HAP-1 (cell line): ENCODE data around the gene SLC4A1AP.

Experiments
- DNase-seq, 2 experiments: peaks; one replicate each; pipeline ENCODE4 v3.0.0-alpha.2; 2016 to 2020; ENCODE audit warnings: low spot score in 2 of 2
- H3K27me3 ChIP-seq: fragments of 250-450 bp; sonication (Bioruptor Pico); 2 replicates; pipeline ENCODE4 v1.5.1; 2020; ENCODE audit warnings: low read depth, mild to moderate bottlenecking, moderate library complexity
- H3K36me3 ChIP-seq: fragments of 250-450 bp; sonication (Bioruptor Pico); replicated peaks from 2 replicates; pipeline ENCODE4 v1.5.1; 2020; ENCODE audit warnings: mild to moderate bottlenecking
- H3K4me1 ChIP-seq: fragments of 250-450 bp; sonication (Bioruptor Pico); 2 replicates; pipeline ENCODE4 v1.5.1; 2020; ENCODE audit warnings: mild to moderate bottlenecking
- H3K4me3 ChIP-seq: fragments of 250-450 bp; sonication (Bioruptor Pico); 2 replicates; pipeline ENCODE4 v1.5.1; 2020; ENCODE audit warnings: mild to moderate bottlenecking, moderate library complexity
- H3K9me3 ChIP-seq: fragments of 250-450 bp; sonication (Bioruptor Pico); 2 replicates; pipeline ENCODE4 v1.5.1; 2020; ENCODE audit warnings: mild to moderate bottlenecking, moderate library complexity
- in situ Hi-C: fragments of 300-500 bp; cut with MboI; formaldehyde crosslinking; loops from 3 replicates; pipeline ENCODE4 v1.14.3; 2020; ENCODE audit warnings: low sequenced_read_pairs, inconsistent platforms, mixed read lengths

Gene SLC4A1AP

DNA sequence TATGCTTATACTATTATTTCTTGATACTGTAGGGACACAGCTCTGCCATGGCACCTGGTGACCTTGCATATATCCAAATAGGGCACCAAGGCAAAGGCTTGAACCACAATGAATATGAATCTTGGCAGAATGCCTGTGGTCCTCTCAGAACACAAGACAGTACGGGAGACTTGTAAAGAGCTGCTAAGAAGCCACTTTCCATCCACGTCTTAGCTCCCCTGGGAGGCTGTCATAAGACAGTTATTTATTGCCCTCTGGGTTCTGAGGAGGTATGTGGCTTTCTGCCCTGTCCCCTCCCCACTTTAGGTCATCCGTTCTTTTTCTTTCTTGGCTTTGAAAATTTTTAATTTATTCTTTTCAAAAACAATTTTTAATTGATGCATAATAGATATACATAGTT is 78.0 kb downstream of the SLC4A1AP start:
- Histone ChIP-seq H3K4me1 (no peaks in the 10 kb centered on the region), H3K36me3 (no peaks in the 10 kb centered on the region), H3K4me3 (no peak overlapping the region), H3K27me3 (no peaks in the 10 kb centered on the region), H3K9me3 (no peaks in the 10 kb centered on the region; the same call in 1 of the 2 replicates)
- no peak for DNase-seq
- in situ Hi-C loops = no loop called here

DNA sequence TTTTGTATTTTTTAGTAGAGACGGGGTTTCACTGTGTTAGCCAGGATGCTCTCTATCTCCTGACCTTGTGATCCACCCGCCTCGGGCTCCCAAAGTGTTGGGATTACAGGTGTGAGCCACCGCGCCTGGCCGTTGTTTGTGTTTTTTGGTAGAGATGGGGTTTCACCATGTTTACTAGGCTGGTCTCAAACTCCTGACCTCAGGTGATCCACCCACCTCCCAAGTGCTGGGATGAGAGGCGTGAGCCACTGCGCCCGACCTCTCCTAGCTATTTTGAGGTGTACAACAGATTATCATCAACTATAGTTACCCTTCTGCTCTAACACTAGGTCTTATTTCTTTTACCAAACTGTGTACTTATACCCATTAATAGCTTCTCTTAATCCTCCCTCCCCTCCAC is 78.9 kb downstream of the SLC4A1AP start:
- no peak for DNase-seq
- in situ Hi-C loops = no loop called here

More for the DNA sequence above, 78.9 kb downstream of the SLC4A1AP start:
- Histone ChIP-seq H3K4me3 (no peak overlapping the region), H3K4me1 (no peaks in the 10 kb centered on the region), H3K36me3 (no peaks in the 10 kb centered on the region), H3K27me3 (no peaks in the 10 kb centered on the region), H3K9me3 (no peaks in the 10 kb centered on the region; the same call in 1 of the 2 replicates)
